IMR-90 (cell line): Measurements from ENCODE around the gene CGNL1. TPM values are rescaled to one million over a fixed set of nuclear protein-coding genes. Genes with fewer than 3 reads are reported as not detected.

Experiments
- ATAC-seq: fragments of 200-7000 bp; cut with Tn5 transposase; 2 replicates; pipeline ENCODE4 v1.9.1; 2020; ENCODE audit warnings: low read depth, mild to moderate bottlenecking, moderate library complexity
- BruUV-seq: library from RNA; stranded (reverse); fragments of 400-500 nt; replicated peaks from 2 replicates; lab custom pipeline; 2021; lab: Mats Ljungman, UMichigan
- CTCF ChIA-PET: fragments of 300-600 bp; formaldehyde crosslinking; extraction: SDS; loops from one replicate; lab custom pipeline; 2021; ENCODE audit warnings: antibody characterized with exemption; lab: Yijun Ruan, JAX
- POLR2A ChIA-PET: fragments of 300-600 bp; sonication (Branson Sonifier 250); formaldehyde crosslinking; loops from one replicate; lab custom pipeline; 2022; ENCODE audit warnings: antibody characterized with exemption; ENCODE audit not compliant: unreplicated experiment; lab: Charles Lee
- DNase-seq: peaks from one replicate; pipeline ENCODE4 v3.0.0; 2013
- H2AFZ ChIP-seq: replicated peaks from 2 replicates; pipeline ENCODE3; 2013; ENCODE audit warnings: low read length, mild to moderate bottlenecking; ENCODE audit not compliant: poor library complexity
- H2AK5ac ChIP-seq: 2 replicates; pipeline ENCODE4 v1.6.1; 2013; ENCODE audit warnings: low read depth, low read length, inconsistent platforms
- H2AK9ac ChIP-seq: replicated peaks from 2 replicates; pipeline ENCODE3; 2013; ENCODE audit warnings: mild to moderate bottlenecking, low read depth, low read length, moderate library complexity; ENCODE audit not compliant: poor library complexity
- H2BK120ac ChIP-seq: 2 replicates; pipeline ENCODE4 v1.6.1; 2013; ENCODE audit warnings: low read depth, low read length, inconsistent platforms
- H2BK15ac ChIP-seq: 3 replicates; pipeline ENCODE4 v1.6.1; 2013; ENCODE audit warnings: low read depth, low read length, inconsistent platforms
- H2BK20ac ChIP-seq: 2 replicates; pipeline ENCODE4 v1.6.1; 2013; ENCODE audit warnings: low read depth, mild to moderate bottlenecking, inconsistent platforms, low read length, moderate library complexity
- H2BK5ac ChIP-seq: 2 replicates; pipeline ENCODE4 v1.6.1; 2013; ENCODE audit warnings: mild to moderate bottlenecking, low read depth, low read length, inconsistent platforms; ENCODE audit not compliant: poor library complexity, severe bottlenecking
- H3K14ac ChIP-seq: replicated peaks from 2 replicates; pipeline ENCODE4 v1.6.1; 2013; ENCODE audit warnings: low read depth, low read length, inconsistent platforms
- H3K18ac ChIP-seq: 2 replicates; pipeline ENCODE4 v1.6.1; 2013; ENCODE audit warnings: low read depth, low read length, control low read depth
- H3K23ac ChIP-seq: 2 replicates; pipeline ENCODE4 v1.6.1; 2013; ENCODE audit warnings: low read depth, low read length, inconsistent platforms
- H3K27ac ChIP-seq: 2 replicates; pipeline ENCODE4 v1.5.1; 2013; ENCODE audit warnings: mild to moderate bottlenecking, control low read depth, low read length; ENCODE audit not compliant: insufficient read depth
- H3K27me3 ChIP-seq: 2 replicates; pipeline ENCODE4 v1.6.1; 2013; ENCODE audit warnings: low read length; ENCODE audit not compliant: control insufficient read depth, insufficient read depth
- H3K36me3 ChIP-seq: 2 replicates; pipeline ENCODE4 v1.6.1; 2013; ENCODE audit warnings: low read length, mixed read lengths; ENCODE audit not compliant: control insufficient read depth, insufficient read depth
- H3K4ac ChIP-seq: 2 replicates; pipeline ENCODE4 v1.6.1; 2013; ENCODE audit warnings: low read depth, low read length, inconsistent platforms
- H3K4me1 ChIP-seq: 2 replicates; pipeline ENCODE4 v1.6.1; 2013; ENCODE audit warnings: low read length, mixed read lengths; ENCODE audit not compliant: control insufficient read depth, insufficient read depth
- H3K4me2 ChIP-seq: 2 replicates; pipeline ENCODE4 v1.6.1; 2013; ENCODE audit warnings: low read depth, mild to moderate bottlenecking, control low read depth, low read length, moderate library complexity
- H3K4me3 ChIP-seq: 2 replicates; pipeline ENCODE4 v1.5.1; 2013; ENCODE audit warnings: low read depth, mild to moderate bottlenecking, control low read depth, low read length, moderate library complexity; ENCODE audit not compliant: insufficient read depth
- H3K56ac ChIP-seq: 2 replicates; pipeline ENCODE4 v1.6.1; 2013; ENCODE audit warnings: low read length, inconsistent platforms; ENCODE audit not compliant: insufficient read depth; ENCODE audit errors: extremely low read depth
- H3K79me1 ChIP-seq, 2 experiments: 2 replicates each; pipeline ENCODE4 v1.6.1; 2013; ENCODE audit warnings: low read length in 2 of 2, inconsistent platforms in 1 of 2, low read depth in 1 of 2
- H3K9ac ChIP-seq: 2 replicates; pipeline ENCODE4 v1.6.1; 2013; ENCODE audit warnings: low read depth, low read length, control low read depth
- H3K9me1 ChIP-seq: 2 replicates; pipeline ENCODE4 v1.6.1; 2013; ENCODE audit warnings: low read length, inconsistent platforms; ENCODE audit not compliant: insufficient read depth
- H3K9me3 ChIP-seq: 2 replicates; pipeline ENCODE4 v1.6.1; 2013; ENCODE audit warnings: low read length; ENCODE audit not compliant: control insufficient read depth, insufficient read depth
- H4K20me1 ChIP-seq: 2 replicates; pipeline ENCODE4 v1.6.1; 2013; ENCODE audit warnings: low read length, inconsistent platforms; ENCODE audit not compliant: insufficient read depth
- H4K5ac ChIP-seq: 2 replicates; pipeline ENCODE4 v1.6.1; 2013; ENCODE audit warnings: mild to moderate bottlenecking, low read depth, low read length, control low read depth
- H4K8ac ChIP-seq, 2 experiments: 2 replicates each; pipeline ENCODE4 v1.6.1; 2013; ENCODE audit warnings: low read depth in 2 of 2, low read length in 2 of 2, control low read depth in 1 of 2, inconsistent platforms in 1 of 2
- H4K91ac ChIP-seq: 2 replicates; pipeline ENCODE4 v1.6.1; 2013; ENCODE audit warnings: low read depth, low read length, inconsistent platforms; ENCODE audit not compliant: insufficient read depth
- BHLHE40 ChIP-seq: fragments of 150-350 bp; IDR thresholded peaks from 2 replicates; pipeline ENCODE4 v1.6.1; 2016; ENCODE audit warnings: mild to moderate bottlenecking, low read depth, low read length
- CEBPB ChIP-seq: IDR thresholded peaks from 2 replicates; pipeline ENCODE4 v1.6.1; 2012; ENCODE audit warnings: low read depth, low read length, improper control_type of control experiment
- CHD1 ChIP-seq: IDR thresholded peaks from 2 replicates; pipeline ENCODE4 v1.6.1; 2012; ENCODE audit warnings: low read depth, low read length, improper control_type of control experiment
- CTCF ChIP-seq: conservative IDR thresholded peaks from 2 replicates; pipeline ENCODE4 v1.5.1; 2012; ENCODE audit warnings: mild to moderate bottlenecking, low read depth, low read length, improper control_type of control experiment
- FOS ChIP-seq: fragments of 150-350 bp; IDR thresholded peaks from 2 replicates; pipeline ENCODE4 v1.6.1; 2016; ENCODE audit warnings: low read depth, low read length
- MAFK ChIP-seq: IDR thresholded peaks from 2 replicates; pipeline ENCODE4 v1.6.1; 2012; ENCODE audit warnings: low read depth, low read length, improper control_type of control experiment
- MAZ ChIP-seq: IDR thresholded peaks from 2 replicates; pipeline ENCODE4 v1.6.1; 2012; ENCODE audit warnings: low read depth, mild to moderate bottlenecking, low read length, improper control_type of control experiment, moderate library complexity, borderline replicate concordance
- MXI1 ChIP-seq: IDR thresholded peaks from 2 replicates; pipeline ENCODE4 v1.6.1; 2012; ENCODE audit warnings: low read depth, mild to moderate bottlenecking, low read length, moderate library complexity, borderline replicate concordance
- POLR2A ChIP-seq: IDR thresholded peaks from 2 replicates; pipeline ENCODE4 v1.6.1; 2012; ENCODE audit warnings: mild to moderate bottlenecking, low read depth, low read length
- RAD21 ChIP-seq: IDR thresholded peaks from 2 replicates; pipeline ENCODE4 v1.6.1; 2012; ENCODE audit warnings: low read length, improper control_type of control experiment
- RCOR1 ChIP-seq: IDR thresholded peaks from 2 replicates; pipeline ENCODE4 v1.6.1; 2012; ENCODE audit warnings: mild to moderate bottlenecking, low read length, improper control_type of control experiment; ENCODE audit not compliant: insufficient replicate concordance
- RFX5 ChIP-seq: IDR thresholded peaks from 2 replicates; pipeline ENCODE4 v1.8.0; 2012; ENCODE audit warnings: low read depth, mild to moderate bottlenecking, low read length, moderate library complexity
- SMC3 ChIP-seq: fragments of 150-350 bp; IDR thresholded peaks from 2 replicates; pipeline ENCODE4 v1.6.1; 2016; ENCODE audit warnings: low read depth, mild to moderate bottlenecking, antibody characterized with exemption, low read length, moderate library complexity
- USF2 ChIP-seq: fragments of 150-350 bp; IDR thresholded peaks from 2 replicates; pipeline ENCODE4 v1.6.1; 2017; ENCODE audit warnings: mild to moderate bottlenecking, antibody characterized with exemption, low read length, low read depth
- WGBS, 2 experiments: methylation state at CpG; one replicate each; pipeline versions ENCODE4 v1.1.5 to v1.1.7; 2013; ENCODE audit warnings: missing lambda C conversion rate in 2 of 2; ENCODE audit not compliant: insufficient read length in 1 of 2; ENCODE audit errors: extremely low coverage in 2 of 2; 5-methylcytosine and 5-hydroxymethylcytosine counted together
- dilution Hi-C: fragments of 300-500 bp; cut with HindIII; formaldehyde crosslinking; loops from one replicate; pipeline ENCODE4 v1.14.3; 2018; ENCODE audit warnings: low sequenced_read_pairs; ENCODE audit not compliant: unreplicated experiment
- in situ Hi-C: fragments of 300-500 bp; cut with MboI; formaldehyde crosslinking; loops from 3 replicates; pipeline ENCODE4 v1.14.3; 2019; ENCODE audit warnings: low sequenced_read_pairs, inconsistent platforms, mixed read lengths
- intact Hi-C: fragments of 100-400 bp; cut with micrococcal nuclease; formaldehyde crosslinking; loops from 2 replicates; pipeline ENCODE4 v1.10.0; 2022
- polyA plus RNA-seq, 3 experiments: library from polyadenylated mRNA; depleted of rRNA; stranded (reverse); fragments of >200 nt; gene quantifications; 2 replicates each; pipeline ENCODE4 v1.2.3, GENCODE V29; 2012; ENCODE audit warnings: low replicate concordance in 1 of 3
- total RNA-seq: library from RNA; depleted of rRNA; stranded (reverse); fragments of >200 nt; gene quantifications from 2 replicates; pipeline ENCODE4 v1.2.3, GENCODE V29; 2012

The CGNL1 gene
- total and polyA plus RNA-seq, 2 of the 4 experiments (the other 2 are of a cell fraction): 0.07 to 0.18 TPM

GRCh38 chr15:57422113-57422754 lies 45.9 kb downstream of the CGNL1 start:
- 40% methylated on average over 1 of the region's 2 CpGs; no CpG with 5 or more reads in 1 of the 2 experiments for WGBS, 2 experiments
- H2AK5ac ChIP-seq: no peak overlapping the region
- H2BK20ac ChIP-seq: no peak overlapping the region
- H3K4me3 ChIP-seq: no peak overlapping the region
- H2AFZ ChIP-seq: no peak overlapping the region
- no peak overlapping the region for H4K91ac ChIP-seq
- H3K56ac ChIP-seq: no peak overlapping the region
- H3K23ac ChIP-seq: no peak overlapping the region
- H2BK15ac ChIP-seq: no peak overlapping the region
- H2AK9ac ChIP-seq: no peak overlapping the region
- H3K14ac ChIP-seq: no peak overlapping the region
- H3K9me3 ChIP-seq: no peaks in the 10 kb centered on the region
- ATAC-seq (no peak), DNase-seq (no peak)
- dilution Hi-C loops: no loop called here
- no peak overlapping the region for H4K8ac ChIP-seq
- no TSS peak for BruUV-seq
- no peaks in the 10 kb centered on the region for H4K20me1 ChIP-seq
- H3K9ac ChIP-seq: no peak overlapping the region
- H3K4me1 ChIP-seq: no peaks in the 10 kb centered on the region; the same call in 1 of the 2 replicates
- no peak overlapping the region for H3K27ac ChIP-seq
- no peak overlapping the region for H3K4me2 ChIP-seq
- intact Hi-C loops: no loop called here
- no peak overlapping the region for H3K4ac ChIP-seq
- H2BK120ac ChIP-seq: no peak overlapping the region
- in situ Hi-C loops: no loop called here
- H3K36me3 ChIP-seq: no peaks in the 10 kb centered on the region
- H4K5ac ChIP-seq: no peak overlapping the region
- TF ChIP-seq SMC3 (no peak), CHD1 (no peak), FOS (no peak), MAFK (no peak), BHLHE40 (no peak), RFX5 (no peak), CTCF (no peak), USF2 (no peak), RAD21 (no peak), MAZ (no peak), RCOR1 (no peak), MXI1 (no peak), POLR2A (no peak), CEBPB (no peak)
- H3K79me1 ChIP-seq: no peaks in the 10 kb centered on the region
- H3K27me3 ChIP-seq: peaks cover 23% of the 10 kb centered on the region
- H2BK5ac ChIP-seq: no peak overlapping the region
- ChIA-PET CTCF (no interaction called here), POLR2A (no interaction called here)
- peaks cover 3% of the 10 kb centered on the region; the same call in 1 of the 2 replicates for H3K9me1 ChIP-seq
- H3K18ac ChIP-seq: no peak overlapping the region
